Stomach (tissue), 4 donors: ENCODE results near the gene CAPN3.

Experiments
- POLR2A ChIP-seq, 4 donors: fragments of 450-650 bp; IDR thresholded peaks; one replicate each; pipeline ENCODE4 v1.6.1; 2016; ENCODE audit warnings: antibody characterized with exemption in 4 of 4, control low read depth in 2 of 4, mild to moderate bottlenecking in 1 of 4, moderate library complexity in 1 of 4
- POLR2AphosphoS5 ChIP-seq, 3 donors: sonication (generic); formaldehyde crosslinking; IDR thresholded peaks; one replicate each; pipeline ENCODE4 v1.6.1; 2016; ENCODE audit warnings: antibody characterized with exemption in 3 of 3
- TF ChIP-seq, protein P1 (sequence below), 7 experiments: fragments of 450-650 bp in 4 of 7; fragments of 200-600 bp in 3 of 7; sonication (generic) in 3 of 7; IDR thresholded peaks; one replicate each; pipeline ENCODE4 v1.5.1; 2016 to 2019; ENCODE audit warnings: antibody characterized with exemption in 7 of 7, control low read depth in 2 of 7, mild to moderate bottlenecking in 1 of 7

DNA sequence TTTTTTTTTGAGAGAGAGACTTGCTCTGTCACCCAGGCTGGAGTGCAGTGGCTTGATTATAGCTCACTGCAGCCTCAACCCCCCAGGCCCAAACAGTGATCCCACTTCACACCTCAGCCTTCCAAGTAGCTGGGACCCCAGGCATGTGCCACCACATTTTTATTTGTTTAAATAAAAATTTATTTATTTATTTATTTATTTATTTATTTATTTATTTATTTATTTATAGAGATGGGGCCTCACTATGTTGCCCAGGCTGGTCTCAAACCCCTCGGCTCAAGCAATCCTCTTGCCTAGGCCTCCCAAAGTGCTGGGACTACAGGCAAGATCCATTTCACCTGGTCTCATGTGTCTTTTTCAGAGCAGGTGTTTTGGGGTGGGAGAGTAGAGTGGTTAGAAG is 15.5 kb downstream of the CAPN3 start:
- TF ChIP-seq, protein P1, sequence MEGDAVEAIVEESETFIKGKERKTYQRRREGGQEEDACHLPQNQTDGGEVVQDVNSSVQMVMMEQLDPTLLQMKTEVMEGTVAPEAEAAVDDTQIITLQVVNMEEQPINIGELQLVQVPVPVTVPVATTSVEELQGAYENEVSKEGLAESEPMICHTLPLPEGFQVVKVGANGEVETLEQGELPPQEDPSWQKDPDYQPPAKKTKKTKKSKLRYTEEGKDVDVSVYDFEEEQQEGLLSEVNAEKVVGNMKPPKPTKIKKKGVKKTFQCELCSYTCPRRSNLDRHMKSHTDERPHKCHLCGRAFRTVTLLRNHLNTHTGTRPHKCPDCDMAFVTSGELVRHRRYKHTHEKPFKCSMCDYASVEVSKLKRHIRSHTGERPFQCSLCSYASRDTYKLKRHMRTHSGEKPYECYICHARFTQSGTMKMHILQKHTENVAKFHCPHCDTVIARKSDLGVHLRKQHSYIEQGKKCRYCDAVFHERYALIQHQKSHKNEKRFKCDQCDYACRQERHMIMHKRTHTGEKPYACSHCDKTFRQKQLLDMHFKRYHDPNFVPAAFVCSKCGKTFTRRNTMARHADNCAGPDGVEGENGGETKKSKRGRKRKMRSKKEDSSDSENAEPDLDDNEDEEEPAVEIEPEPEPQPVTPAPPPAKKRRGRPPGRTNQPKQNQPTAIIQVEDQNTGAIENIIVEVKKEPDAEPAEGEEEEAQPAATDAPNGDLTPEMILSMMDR (IDR thresholded peaks at IDR 0.05): no peak
- TF ChIP-seq POLR2A (IDR thresholded peaks at IDR 0.05) (no peak), POLR2AphosphoS5 (IDR thresholded peaks at IDR 0.05) (no peak)
